Kidney tubule cell (primary cell): Measurements from ENCODE around the gene KRTAP10-9.
A peak's percentile ranks its signal among the peaks of the same experiment; 100 is the strongest.
"Not testable (repeated sequence)": the region's sequence is repeated elsewhere in the genome, so short reads cannot be mapped to it uniquely, and the experiment has no call there.

Experiments
- DNase-seq: peaks from one replicate; pipeline ENCODE4 v3.0.0-alpha.2; 2018; ENCODE audit warnings: low spot score

KRTAP10-9 gene

DNA sequence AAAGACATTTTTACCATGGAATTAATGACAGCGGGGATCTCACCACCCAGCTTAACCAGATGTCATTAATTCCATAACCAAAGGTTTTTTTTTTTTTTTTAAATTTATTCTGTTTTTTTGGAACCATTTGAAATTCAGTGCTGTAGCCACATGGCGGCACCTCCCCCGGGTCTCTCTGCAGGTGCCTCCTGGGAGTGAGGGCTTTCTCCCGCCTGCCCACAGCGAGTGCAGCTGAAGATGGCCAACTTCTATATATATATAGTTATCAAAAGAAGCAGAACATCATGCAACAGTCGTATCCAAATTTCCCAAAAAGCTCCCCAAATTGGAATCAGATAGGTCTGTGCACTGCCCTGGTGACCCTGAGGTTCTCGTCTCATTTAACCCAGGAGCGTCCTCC is 11.4 kb upstream of the KRTAP10-9 start:
- DNase-seq = no peak

DNA sequence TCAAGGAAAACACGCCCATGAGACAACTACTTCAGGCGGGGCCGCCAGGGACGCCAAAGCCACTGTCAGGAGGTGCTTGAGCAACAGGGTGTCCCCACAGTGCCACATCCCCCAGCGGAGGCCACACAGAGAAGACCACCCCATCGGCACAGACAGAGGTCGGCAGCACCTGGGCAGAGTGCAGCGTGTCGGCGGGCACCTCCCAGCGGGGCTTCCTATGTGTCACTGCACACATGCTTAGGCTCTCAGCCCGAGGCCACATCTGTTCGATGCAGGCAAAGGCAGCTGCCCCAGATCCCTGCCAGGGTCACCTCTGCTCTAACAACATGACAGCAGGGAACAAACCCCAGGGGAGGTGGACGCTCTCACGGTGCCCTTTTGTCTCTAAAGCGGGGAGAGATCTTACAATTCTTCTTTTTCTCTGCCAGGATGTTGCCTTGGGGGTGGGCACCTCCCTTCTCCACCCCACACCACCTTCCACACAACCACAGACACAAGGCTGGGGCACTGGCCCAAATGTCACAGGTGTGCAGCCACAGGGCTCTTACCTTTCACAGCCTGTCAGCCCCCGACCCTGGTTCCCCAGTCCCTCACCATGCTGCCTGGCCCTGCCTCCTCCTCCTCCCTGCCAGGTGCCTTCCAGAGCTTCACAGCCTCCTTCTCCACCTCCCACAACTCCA is 10.8 kb upstream of the KRTAP10-9 start:
- DNase-seq = no peak

DNA sequence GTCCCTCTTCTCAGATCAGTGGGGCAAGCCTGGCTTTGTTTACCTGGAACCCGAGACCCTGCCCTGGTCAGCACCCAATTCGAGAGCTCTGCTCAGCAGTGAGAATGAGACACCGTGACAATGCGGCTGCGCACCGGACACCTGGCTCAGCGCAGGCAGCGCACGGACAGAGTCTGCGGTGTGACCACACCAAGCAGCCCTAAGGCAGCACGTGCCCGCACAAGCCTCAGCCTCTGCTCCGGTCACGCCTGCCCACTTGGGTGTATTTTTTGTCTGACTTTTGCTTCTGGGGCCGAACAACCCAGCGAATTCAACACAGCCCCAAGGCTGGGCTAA is 10.3 kb upstream of the KRTAP10-9 start:
- DNase-seq = no peak

DNA sequence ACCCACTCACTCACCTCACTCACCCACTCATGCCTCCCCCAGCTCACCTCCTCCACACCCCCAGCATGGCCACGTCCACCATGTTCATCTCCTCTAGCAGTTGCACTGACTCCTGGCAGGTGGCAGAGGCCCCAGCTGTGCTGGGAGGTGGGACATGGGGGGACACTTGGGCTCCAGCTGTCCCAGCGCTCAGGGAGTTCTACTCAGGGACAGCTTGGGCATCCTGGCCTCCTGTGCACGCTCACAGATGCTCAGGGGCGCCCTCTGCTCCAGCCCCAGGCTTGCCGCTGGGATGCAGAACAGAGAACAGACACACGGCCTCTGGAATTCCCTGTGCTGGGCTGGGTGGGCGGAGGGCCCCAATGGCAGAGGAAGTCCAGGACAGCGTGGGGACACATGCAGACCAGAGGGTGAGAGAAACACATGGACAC is 9.8 kb upstream of the KRTAP10-9 start:
- DNase-seq = no peak

DNA sequence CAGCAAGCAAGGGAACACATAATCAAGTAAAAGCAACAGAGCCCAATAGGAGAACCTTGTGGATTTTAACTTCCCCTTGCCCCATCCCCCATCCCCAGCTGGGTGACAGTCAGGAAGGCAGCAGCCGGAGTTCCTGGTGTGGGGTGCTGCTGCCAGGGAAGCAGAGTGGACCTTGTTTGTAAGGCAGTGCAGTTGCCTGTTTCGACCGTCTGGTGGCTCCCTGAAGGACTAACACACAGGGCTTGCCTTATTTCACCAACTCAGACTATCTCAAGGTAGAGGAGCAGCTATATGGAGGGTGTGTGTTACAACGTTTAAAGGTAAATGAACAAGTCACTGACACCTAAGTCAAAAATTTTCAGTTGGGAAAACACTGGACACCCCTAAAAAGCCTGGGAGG is 8.4 kb upstream of the KRTAP10-9 start:
- peak; percentile 2 for DNase-seq

DNA sequence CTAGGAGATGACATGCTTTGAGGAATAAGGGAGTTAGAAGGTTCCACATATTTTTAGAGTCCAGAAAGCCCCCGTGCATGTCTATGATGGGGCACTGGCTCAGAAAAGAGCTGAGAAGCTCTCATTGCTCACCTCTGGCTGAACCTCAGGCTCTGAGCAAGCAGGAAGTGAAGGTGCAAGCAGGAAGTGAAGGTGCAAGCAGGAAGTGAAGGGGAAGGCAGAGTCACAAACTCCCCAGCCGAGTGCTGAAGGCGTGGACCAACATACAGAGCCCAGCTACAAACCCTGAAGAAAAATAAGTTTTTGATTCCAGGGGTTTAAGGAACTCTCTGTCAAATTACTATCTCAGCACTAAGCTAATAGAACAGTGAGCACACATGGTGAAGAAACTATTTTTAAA is 8.0 kb upstream of the KRTAP10-9 start:
- peak; percentile 16 for DNase-seq

DNA sequence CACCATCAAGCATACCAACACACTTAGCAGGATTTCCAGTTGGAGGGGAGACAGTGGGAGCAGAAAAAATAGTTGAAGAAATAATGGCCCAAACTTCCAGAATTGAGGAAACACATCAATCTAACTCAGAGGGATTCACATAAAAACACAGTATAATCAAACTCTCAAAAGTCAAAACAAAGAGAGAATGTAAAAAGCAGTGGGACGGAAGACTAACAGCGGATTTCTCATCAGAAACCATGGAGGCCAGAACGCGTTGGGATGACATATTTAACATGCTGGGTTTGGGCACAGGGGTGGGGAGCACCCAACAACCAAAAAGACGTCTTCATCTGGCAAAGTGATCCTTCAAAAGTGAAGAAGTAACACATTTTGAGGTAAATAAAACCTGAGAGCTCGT is 7.0 kb upstream of the KRTAP10-9 start:
- no peak for DNase-seq

DNA sequence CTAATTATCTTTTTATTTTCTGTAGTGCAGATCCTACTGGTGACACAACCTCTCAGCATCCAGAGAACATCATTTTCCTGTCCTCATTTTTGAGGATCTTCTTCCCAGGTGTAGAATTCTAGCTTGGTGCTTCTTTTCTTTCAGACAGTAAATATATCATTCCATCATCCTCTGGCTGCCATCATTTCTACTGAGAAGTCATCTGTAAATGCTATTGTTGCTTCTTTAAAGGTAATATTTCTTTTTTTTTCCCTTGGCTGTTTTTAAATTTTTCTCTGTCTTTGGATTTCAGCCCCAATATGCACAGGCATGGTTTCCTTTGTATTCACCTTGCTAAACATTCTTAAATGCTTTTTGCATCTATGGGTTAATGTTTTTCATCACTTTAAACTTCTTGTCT is 3.3 kb upstream of the KRTAP10-9 start:
- DNase-seq = no peak

DNA sequence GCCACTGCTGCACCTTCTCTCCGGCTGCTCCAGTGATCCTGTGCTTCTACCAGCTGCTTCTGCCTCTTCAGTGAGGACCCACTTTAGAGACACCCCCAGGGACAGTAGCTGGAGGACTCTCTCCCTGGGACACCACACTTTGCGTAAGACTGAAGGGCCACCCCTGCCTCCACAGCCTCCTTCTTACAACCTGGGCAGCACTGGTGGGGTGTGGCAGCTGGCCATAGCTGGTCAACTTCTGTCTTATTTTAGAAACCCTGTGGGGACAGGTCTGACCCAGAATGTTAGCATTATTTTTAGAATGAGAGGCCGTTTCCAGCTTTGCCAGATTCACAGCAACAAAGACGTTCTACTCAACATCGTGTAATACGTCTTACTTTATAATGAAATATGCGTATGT is 1.1 kb upstream of the KRTAP10-9 start:
- DNase-seq = no peak

DNA sequence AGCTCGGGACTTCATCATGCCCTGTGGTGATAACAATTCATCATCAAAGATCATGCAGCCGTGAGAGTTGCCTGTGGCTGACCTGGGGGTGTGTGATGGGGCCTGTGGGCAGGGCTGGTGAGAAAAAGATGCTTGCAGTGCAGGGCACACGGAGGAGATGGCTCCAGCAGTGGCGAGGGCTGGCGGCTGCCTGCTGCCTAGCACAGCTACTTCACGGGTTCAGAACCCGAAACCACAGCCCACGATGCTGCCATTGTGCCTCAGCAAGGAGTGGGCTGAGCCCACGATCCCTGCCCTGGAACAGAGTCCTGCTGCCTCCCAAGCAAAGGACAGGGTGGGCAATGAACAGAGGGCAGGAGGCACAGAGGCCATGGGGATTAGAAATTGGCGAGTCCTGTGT is 631 bp upstream of the KRTAP10-9 start:
- no peak for DNase-seq

DNA sequence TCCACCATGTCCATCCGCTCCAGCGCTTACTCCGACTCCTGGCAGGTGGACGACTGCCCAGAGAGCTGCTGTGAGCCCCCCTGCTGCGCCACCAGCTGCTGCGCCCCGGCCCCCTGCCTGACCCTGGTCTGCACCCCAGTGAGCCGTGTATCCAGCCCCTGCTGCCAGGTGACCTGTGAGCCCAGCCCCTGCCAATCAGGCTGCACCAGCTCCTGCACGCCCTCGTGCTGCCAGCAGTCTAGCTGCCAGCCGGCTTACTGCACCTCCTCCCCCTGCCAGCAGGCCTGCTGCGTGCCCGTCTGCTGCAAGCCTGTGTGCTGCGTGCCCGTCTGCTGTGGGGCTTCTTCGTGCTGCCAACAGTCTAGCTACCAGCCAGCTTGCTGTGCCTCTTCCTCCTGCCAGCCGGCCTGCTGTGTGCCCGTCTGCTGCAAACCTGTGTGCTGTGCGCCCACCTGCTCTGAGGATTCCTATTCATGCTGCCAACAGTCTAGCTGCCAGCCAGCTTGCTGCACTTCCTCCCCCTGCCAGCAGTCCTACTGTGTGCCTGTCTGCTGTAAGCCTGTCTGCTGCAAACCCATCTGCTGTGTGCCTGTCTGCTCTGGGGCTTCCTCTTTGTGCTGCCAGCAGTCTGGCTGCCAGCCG is 409 bp downstream of the KRTAP10-9 start:
- not testable (repeated sequence) for DNase-seq

DNA sequence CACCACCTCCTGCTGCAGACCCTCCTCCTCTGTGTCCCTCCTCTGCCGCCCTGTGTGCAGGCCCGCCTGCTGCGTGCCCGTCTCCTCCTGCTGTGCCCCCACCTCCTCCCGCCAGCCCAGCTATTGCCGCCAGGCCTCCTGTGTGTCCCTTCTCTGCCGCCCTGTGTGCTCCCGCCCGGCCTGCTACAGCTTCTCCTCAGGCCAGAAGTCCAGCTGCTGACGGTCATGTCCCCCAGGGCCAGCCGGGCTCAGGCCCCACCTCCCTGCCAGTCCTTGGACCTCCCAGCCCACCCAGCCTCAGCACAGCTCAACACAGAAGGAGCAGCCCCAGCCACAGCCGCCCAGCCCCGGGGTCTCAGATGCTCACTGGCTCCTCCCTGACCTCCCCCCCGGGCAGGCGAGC is 939 bp downstream of the KRTAP10-9 start:
- not testable (repeated sequence) for DNase-seq

DNA sequence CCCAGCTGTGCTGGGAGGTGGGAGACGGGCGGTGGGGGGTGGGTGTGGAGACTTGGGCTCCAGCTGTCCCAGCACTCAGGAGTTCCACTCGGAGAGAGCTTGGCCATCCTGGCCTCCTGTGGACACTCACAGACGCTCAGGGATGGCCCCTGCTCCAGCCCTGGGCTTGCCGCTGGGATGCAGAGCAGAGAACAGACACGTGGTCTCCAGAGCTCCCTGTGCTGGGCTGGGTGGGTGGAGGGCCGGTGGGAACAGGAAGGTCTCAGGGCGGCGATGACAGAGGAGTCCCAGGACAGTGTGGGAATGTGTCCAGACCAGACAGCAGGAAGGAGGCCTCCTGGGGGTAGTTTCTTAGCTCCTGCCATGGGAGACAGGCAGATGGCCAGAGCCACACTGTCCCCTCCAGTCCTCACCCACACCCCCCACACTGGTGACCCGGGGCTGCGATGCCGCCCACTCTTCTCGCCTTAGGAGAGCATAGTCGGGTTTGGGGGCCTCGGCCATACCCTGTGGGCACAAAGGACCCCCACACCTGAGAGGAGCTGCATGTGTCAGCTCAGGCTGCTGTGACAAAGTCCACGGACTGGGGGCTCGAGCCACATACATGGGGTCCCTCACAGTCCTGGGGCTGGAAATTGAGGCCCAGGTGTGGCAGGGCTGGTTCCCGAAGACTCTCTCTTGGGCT is 2.0 kb downstream of the KRTAP10-9 start:
- no peak for DNase-seq

DNA sequence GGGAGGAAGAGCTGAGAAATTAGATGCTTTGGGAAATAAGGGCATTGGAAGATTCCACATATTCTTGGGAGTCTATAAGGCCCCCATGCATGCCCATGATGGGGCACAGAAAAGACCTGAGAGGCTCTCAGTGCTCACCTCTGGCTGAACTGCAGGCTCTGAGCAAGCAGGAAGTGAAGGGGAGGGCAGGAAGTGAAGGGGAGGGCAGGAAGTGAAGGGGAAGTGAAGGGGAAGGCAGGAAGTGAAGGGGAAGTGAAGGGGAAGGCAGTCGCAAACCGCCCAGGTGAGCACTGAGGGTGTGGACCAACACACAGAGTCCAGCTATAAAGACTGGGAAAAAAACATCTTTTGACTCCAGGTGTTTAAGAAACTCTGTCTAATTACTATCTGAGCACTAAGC is 3.5 kb downstream of the KRTAP10-9 start:
- no peak for DNase-seq

DNA sequence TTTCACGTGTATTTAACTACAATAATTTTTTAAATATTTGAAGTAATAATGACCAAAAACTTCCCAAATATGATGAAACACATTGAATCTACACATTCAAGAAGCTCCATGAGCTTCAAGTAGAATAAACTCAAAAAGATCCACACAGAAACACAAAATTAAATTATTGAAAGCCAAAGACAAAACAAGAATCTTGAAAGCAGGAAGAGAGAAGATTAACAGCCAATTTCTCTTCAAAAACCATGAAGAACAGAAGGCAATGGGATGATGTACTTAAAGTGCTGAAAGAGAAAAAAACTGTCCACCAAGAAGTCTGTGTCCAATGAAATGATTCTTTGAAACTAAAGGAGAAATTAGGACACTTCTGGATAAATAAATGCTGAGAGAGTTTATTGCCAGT is 5.2 kb downstream of the KRTAP10-9 start:
- no peak for DNase-seq

DNA sequence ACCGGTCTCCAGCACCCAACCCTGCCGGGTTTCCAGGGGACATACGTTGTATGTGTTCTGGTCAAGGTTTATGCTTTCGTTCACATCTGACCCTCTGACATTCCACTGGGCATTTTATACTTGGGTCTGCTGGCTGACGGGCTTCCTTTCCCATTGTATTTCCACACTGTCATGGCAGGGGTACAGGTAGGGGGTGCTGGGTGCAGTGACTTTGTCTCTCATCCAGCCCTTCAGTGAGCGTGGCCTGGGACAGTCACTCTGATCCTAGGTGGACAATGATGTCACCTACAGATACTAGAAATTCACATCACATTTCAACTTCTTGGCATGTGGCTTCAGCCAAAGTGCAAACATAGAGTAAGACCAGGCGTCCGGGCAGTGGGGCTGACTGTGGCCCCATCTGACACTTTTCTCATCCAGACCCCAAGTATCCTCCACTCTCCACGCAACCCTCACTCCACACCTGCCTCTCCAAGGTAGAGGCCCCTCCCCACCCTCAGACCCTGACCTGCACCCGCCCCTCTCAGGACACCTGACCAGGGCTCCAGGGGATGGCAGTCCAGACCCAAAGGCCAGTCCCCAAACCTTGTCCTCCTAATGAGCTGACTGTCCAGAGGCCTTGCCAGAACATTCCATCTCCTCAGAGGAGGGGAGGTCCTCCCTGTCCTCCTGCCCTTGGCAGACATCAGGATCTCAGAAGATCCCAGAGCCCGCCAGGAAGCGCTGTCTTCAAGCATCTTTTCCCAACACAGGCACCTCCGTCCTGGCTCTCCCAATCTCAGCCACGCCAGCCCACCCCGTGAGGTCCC is 9.5 kb downstream of the KRTAP10-9 start:
- DNase-seq = no peak

DNA sequence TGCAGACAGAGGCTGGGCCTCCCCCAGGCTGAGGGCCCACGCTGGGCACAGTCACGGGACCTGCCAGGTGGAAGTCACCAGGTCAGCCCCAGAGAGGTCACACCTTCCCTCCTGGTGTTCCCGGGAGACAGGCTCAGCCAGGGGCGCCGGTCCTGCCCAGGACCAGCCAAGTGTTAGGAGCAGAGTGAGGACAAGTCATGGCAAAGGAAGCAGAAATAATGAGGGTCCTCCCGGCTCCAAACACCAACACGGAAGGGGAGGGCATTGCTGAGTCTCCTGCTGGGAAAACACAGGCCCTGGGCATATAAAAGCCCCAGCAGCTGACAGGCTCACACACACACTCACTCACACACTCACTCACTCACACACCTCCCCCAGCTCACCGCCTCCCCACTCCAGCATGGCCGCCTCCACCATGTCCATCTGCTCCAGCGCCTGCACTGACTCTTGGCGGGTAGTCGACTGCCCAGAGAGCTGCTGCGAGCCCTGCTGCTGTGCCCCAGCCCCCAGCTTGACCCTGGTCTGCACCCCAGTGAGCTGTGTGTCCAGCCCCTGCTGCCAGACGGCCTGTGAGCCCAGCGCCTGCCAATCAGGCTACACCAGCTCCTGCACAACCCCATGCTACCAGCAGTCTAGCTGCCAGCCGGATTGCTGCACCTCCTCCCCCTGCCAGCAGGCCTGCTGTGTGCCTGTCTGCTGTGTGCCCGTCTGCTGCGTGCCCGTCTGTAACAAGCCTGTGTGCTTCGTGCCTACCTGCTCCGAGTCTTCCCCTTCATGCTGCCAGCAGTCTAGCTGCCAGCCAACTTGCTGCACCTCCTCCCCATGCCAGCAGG is 10.3 kb downstream of the KRTAP10-9 start, which contains the start of gene KRTAP10-10:
TSS of gene KRTAP10-10 (plus strand) at position 339 of the 833 bp plus-strand sequence. CDS start at position 401, 62 bp downstream.
- no peak for DNase-seq

DNA sequence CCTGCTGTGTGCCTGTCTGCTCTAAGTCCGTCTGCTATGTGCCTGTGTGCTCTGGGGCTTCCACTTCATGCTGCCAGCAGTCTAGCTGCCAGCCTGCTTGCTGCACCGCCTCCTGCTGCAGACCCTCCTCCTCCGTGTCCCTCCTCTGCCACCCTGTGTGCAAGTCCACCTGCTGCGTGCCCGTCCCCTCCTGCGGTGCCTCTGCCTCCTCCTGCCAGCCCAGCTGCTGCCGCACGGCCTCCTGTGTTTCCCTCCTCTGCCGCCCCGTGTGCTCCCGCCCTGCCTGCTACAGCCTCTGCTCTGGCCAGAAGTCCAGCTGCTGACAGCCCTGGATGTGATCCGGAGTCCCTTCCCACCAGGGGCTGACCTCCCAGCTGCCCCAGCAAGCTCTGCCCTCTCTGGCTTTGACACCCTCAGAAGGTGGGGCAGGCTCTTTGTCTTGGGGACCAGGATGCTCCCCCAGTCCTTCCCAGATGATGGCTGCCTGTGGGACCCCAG is 11.0 kb downstream of the KRTAP10-9 start:
- DNase-seq = not testable (repeated sequence)

DNA sequence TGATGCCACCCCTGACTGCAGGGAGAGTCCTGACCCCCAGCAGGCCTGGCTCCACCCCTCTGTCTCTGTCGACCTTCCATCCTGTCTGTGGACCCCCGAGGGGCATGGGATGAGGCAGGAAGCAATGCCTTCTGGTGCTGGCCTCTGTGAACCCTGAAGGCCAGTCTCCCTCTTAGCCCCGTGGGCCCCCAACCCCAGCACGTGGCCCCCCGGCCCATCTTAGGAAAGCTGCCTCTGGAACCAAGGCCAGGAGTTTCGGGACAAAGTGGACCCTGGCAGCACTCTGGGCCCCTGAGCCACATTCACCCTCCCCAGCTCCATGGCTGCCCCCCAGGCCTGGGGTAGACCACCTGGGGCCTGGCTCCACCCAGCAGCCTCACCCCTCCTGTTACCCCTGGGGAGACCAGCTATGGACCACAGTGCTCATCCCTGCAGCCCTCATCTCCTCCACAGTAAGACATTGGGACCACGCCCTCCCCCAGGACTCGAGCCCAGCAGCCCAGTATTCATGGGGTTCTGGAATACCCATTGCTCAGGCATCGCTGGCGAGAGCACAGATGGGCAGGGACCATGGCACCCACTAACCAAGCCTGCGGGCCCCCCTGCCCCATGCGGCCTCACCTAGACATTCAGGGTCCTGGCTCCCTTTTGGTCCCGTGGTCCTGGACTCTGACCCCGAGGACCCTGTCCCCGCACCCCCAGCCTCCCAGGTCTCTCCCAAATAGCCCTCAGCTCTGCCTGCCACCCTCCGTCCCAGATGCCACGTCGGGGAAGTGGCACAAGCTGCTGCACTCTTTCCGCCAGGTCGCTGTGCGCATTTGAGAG is 11.8 kb downstream of the KRTAP10-9 start:
- DNase-seq = not testable (repeated sequence)

DNA sequence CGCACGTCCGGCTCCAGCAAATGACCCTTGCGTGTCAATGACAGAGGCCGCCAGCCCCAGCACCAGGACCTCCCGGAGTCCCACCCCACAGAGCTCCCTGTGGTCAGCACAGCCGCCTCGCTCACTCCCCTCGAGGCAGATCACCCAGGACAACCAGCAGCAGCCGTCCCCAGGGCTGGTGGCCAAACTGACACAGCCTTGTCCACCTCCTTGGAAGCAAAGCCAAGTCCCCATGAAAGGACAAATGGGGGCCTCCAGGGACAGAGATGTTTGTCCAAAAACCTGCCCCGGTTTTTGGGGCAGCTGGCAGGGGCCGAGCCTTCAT is 12.4 kb downstream of the KRTAP10-9 start:
- no peak for DNase-seq

DNA sequence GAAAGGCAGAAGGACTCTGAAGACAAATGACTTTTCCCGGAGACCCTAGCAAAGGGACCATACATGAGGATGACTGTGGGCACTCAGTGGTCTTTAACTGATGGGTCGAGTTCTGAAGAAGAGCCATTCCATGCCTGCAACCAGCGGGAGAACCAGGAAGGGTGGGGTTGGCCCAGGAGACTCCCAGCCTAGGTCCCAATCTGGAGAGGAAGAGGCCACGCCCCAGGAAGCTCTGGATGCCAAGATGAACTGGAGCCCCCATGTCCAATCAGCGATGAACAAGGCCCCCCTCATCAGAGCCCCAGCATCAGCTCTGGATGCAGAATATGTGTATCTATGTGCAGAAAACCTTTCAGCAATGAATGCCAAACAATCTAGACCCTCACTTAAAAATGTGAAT is 13.9 kb downstream of the KRTAP10-9 start:
- no peak for DNase-seq
